NCI-H345 (cell line): Measurements from ENCODE around the gene SLN.

Experiments
- DNase-seq: peaks from one replicate; lab custom pipeline; 2025; lab: John Stamatoyannopoulos, UW

Gene SLN

DNA sequence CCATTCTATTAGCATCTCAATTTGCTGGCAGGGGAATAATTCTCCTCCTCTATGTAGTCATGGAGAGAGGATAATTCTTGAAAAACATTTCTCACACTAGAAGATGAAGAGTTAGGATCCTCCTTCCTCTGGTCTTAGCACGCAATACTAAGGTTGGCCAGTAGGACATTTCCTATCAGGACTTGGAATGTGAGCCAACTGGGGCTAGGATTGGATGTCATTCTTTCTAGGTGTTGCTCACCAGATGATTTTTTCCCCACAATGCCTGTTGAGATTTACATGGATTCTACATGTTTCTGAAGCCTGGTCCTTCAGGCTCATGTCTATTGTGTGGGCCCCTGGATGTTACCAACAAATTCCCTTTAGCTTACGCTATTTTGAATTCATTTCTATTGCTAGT is 28.0 kb downstream of the SLN start:
- DNase-seq: no peak

GRCh38 chr11:107683061-107683460 is 28.8 kb downstream of the SLN start:
- DNase-seq: no peak

- DNase-seq: no peak
Observed at GRCh38 chr11:107682572-107682971, 29.3 kb downstream of the SLN start.

GRCh38 chr11:107682171-107682570 is 29.7 kb downstream of the SLN start:
- no peak for DNase-seq

DNA sequence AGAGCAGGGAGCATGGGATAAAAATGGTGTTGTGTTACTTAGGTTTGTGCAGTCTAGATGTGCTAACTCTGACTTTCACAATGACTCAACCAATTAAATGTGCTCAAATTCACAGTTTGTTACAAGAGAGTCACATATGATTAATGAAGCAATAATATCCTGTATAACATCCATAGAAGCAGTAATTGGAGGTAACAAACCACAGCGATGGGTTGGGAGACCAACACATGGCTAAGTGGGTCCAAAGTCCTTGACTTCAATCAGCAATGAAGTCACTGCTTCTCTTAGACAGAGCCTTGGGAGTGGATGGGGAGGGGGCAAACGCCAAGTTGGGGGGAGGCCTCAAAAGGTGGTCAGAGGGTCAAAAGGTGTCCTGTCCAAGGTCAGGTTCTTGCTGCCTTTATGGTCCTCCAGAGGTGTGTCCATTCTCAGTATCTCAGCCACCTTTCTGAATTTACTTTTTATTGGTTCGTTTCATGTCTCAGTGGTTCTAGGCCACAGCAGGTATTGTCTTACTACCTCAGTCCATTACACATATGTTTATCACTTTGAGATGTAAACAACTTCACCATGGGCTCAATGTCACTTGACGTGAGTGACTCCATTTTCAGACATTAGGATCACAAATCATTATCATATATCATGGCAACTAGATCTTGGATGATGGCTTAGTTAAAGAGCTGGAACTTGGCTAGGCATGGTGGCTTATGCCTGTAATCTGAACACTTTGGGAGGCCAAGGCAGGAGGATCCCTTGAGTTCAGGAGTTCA is 32.4 kb downstream of the SLN start:
- no peak for DNase-seq

- no peak for DNase-seq
Observed at GRCh38 chr11:107678632-107678971, 33.3 kb downstream of the SLN start.

GRCh38 chr11:107677924-107678631 is 33.8 kb downstream of the SLN start:
- no peak for DNase-seq

DNA sequence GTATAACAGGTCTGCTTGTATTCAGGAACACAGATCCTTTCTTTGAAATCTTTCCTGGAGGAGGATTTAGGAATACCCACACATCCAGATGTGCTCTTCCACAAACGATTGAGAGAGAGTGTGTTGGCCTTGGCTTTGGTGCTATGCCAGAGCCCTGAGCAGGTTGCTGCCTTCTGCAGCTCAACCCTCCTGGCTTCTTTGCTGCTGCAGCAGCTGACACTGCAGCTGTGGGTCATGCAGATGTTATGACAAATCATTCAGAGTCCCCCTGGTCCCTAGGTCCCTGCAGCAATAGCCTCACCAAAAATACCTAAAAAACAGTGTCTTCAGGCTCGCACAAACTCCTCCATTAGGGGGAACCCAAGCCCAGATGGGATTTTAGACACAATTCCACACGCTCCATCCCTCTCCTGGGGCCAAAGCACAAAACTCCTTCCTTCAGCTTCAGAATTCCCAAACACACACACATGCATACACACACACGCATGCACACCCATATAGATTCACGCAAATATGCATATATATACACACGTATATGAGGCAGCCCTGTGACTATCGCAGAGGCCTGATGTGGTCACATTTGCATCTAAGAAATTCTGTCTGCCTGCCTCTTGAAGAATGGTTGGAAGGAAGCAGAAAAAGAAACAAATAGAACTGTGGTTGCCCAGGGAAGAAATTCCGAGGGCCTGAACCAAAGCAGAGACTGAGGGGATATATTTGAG is 35.4 kb downstream of the SLN start:
- DNase-seq: no peak

DNA sequence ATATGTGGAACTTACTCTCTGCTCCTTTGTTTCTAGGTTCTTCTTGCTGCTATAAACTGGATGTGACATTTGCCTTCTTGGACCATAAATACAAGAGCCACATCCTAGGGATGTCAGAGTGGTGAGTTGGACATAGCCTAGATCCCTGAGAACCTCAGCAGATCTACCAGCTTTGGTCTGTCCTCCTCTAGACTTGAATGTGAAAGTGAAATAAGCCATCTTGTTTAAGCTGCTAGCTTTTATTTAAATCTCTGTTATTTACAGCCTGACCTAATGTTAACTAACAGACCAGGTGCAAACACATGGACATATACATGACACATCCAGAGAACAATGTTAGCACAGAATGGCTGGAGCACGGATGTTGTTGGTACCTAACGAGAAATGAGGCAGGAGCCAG is 36.0 kb downstream of the SLN start:
- DNase-seq: no peak

- DNase-seq: no peak
Observed at GRCh38 chr11:107669893-107670601, 41.8 kb downstream of the SLN start.

- DNase-seq: no peak
Observed at GRCh38 chr11:107669191-107669740, 42.6 kb downstream of the SLN start.

GRCh38 chr11:107666911-107667613 is 44.8 kb downstream of the SLN start:
- no peak for DNase-seq

- DNase-seq: peak; percentile 0
Observed at GRCh38 chr11:107665018-107665417, 46.8 kb downstream of the SLN start.

DNA sequence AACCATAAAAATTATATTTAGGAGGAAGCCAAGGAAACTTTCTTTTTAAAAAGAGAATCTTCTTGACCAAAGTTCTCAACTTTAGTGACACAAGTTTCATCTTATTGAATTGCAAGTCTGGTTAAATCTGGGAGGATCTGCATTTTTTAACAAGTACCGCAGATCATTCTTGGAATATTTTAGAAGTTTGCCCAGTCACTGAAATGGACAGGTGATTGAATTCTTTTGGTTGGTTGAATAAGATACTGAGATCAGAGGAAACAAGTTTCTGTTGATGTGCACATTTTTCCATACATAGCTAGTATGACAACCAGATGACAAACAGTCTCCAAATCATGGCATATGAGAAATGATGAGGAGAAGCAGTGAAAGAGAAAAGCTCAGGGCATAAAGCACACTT is 50.2 kb downstream of the SLN start:
- DNase-seq: no peak

GRCh38 chr11:107660066-107660465 is 51.8 kb downstream of the SLN start:
- no peak for DNase-seq

DNA sequence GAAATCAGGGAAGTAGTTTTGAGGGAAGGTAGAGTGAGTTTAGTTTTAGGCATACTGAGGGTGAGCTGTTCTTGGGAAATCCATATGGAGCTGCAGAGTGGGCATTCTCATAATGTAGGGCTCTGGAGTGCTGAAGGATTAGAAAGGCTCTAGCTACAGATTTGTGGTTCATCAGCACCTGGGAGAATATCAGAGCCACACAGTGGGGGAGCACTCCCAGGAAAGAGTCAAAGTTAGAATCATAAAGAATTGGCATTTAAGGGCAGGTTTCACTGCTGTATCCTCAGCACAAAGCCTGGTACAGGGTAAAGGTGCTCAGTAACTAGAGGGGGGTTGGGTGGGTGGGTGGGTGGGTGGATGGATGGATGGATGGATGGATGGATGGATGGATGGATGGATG is 52.5 kb downstream of the SLN start:
- DNase-seq: no peak
